ENCODE data around the gene CREB5. TPM values are rescaled to one million over a fixed set of nuclear protein-coding genes. Genes with fewer than 3 reads are reported as not detected.

CREB5 gene
- polyA plus RNA-seq, 1 donor from 2014 or later: 3.7 TPM

DNA sequence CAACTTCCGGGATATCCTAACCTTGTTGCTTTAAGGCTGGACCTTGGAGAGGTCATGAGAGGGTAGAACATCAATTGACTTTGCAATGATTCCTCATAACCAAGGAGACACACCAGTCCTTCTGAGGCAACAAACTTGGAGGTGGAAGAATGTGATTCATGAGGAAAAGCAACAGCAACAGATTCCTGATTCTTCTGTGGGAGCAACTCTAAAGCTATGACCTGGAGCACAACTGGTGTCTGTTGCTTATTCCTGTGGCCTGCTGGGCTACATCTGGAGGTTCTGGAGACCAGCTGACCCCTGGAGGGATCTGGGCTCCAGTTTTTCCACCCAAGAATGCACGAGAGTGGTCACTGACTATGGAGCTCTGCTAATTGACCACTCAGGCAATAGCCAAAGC lies 116.6 kb downstream of the CREB5 start:
- Histone ChIP-seq H3K4me3 (ENCODE audit: low read length) (no peak overlapping the region), H3K27me3 (ENCODE audit: insufficient read depth, low read depth, low read length) (no peaks in the 10 kb centered on the region), H3K9ac (ENCODE audit: low read length) (no peak overlapping the region), H3K4me2 (ENCODE audit: low read length) (no peak overlapping the region), H3K9me3 (ENCODE audit: low read length) (no peaks in the 10 kb centered on the region), H2AFZ (ENCODE audit: low read depth, low read length) (no peak overlapping the region), H3K36me3 (ENCODE audit: insufficient read depth, low read length) (no peaks in the 10 kb centered on the region), H4K20me1 (ENCODE audit: insufficient read depth) (no peaks in the 10 kb centered on the region), H3K79me2 (replicated peaks; ENCODE audit: insufficient read depth, low read length) (no peaks in the 10 kb centered on the region), H3F3A (ENCODE audit: insufficient read depth, low read length, poor library complexity, severe bottlenecking) (no peaks in the 10 kb centered on the region), H3K27ac (ENCODE audit: low read length) (no peak overlapping the region), H3K9me2 (ENCODE audit: insufficient read depth, low read length) (no peaks in the 10 kb centered on the region)
- TF ChIP-seq REST (IDR thresholded peaks at IDR 0.05; ENCODE audit: borderline replicate concordance) (no peak), EZH2 (IDR thresholded peaks at IDR 0.05; ENCODE audit: borderline replicate concordance, insufficient read depth, low read length, poor library complexity, severe bottlenecking) (no peak), EP300 (conservative IDR thresholded peaks at IDR 0.05; ENCODE audit: poor library complexity, severe bottlenecking) (no peak), POLR2AphosphoS5 (IDR thresholded peaks at IDR 0.05) (no peak), CTCF (IDR thresholded peaks at IDR 0.05; ENCODE audit: poor library complexity, severe bottlenecking) (no peak), MXI1 (conservative IDR thresholded peaks at IDR 0.05; ENCODE audit: poor library complexity, severe bottlenecking) (no peak), TAF1 (IDR thresholded peaks at IDR 0.05; ENCODE audit: low read depth) (no peak)

DNA sequence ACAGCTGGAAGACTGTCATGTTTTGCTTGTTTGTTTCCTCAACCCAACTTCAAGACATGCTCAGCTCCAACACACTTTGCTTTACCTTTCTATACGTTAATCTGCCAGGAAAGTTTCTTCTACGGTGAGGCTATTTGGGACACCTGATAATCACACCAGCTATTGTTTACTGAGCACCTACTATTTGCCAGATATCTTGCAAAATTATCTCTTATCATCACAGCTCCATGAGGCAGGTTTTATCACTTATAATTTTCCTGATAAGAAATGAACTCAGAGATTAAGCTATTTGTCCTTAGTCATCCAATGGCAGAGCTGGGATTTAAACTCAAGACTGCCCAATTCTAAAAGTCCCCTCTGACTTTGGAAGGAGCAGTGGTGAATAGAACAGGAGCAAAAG lies 117.4 kb downstream of the CREB5 start:
- Histone ChIP-seq H3K9ac (ENCODE audit: low read length) (no peak overlapping the region), H3K36me3 (ENCODE audit: insufficient read depth, low read length) (no peaks in the 10 kb centered on the region), H4K20me1 (ENCODE audit: insufficient read depth) (no peaks in the 10 kb centered on the region), H3K9me2 (ENCODE audit: insufficient read depth, low read length) (no peaks in the 10 kb centered on the region), H3K9me3 (ENCODE audit: low read length) (no peaks in the 10 kb centered on the region), H3K27ac (ENCODE audit: low read length) (no peak overlapping the region), H3K79me2 (replicated peaks; ENCODE audit: insufficient read depth, low read length) (no peaks in the 10 kb centered on the region), H3K4me2 (ENCODE audit: low read length) (no peak overlapping the region), H3F3A (ENCODE audit: insufficient read depth, low read length, poor library complexity, severe bottlenecking) (no peaks in the 10 kb centered on the region), H2AFZ (ENCODE audit: low read depth, low read length) (no peak overlapping the region), H3K4me3 (ENCODE audit: low read length) (no peak overlapping the region), H3K27me3 (ENCODE audit: insufficient read depth, low read depth, low read length) (no peaks in the 10 kb centered on the region)
- TF ChIP-seq SMC3 (conservative IDR thresholded peaks at IDR 0.05; ENCODE audit: poor library complexity): no peak

DNA sequence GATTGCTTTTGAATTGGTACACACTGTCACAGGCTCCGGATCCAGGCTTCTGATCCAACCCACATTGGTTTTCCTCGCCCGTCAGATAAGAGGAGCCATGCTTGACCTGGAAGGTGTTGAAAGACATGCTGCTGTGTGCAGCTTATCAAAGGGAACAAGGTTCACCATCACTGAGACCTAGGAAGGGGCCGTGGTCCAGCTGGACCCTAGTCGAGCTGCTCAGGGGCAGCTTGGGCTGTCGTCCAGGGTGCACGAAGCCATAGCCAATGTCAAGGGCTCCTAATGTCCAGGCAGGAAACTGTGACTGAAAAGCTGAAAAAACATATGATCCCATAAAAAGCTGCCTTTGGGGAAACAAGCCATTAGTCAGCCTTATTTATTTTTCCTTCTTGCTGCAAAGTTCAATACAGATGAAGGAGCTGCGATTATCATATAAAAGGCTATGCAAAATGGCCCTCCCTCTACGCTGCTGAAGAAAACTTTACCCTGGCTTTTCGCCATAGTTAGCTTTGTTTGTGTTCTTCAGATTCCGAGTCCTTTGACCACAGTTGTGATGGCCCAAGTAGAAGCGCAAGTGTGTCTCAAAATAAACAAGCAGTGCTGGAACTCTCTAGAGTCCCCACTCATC lies 118.0 kb downstream of the CREB5 start:
- Histone ChIP-seq H3K4me3 (ENCODE audit: low read length) (no peak overlapping the region), H3K27ac (ENCODE audit: low read length) (no peak overlapping the region), H3K27me3 (ENCODE audit: insufficient read depth, low read depth, low read length) (no peaks in the 10 kb centered on the region), H4K20me1 (ENCODE audit: insufficient read depth) (no peaks in the 10 kb centered on the region), H3K9me2 (ENCODE audit: insufficient read depth, low read length) (no peaks in the 10 kb centered on the region), H3K9me3 (ENCODE audit: low read length) (no peaks in the 10 kb centered on the region), H2AFZ (ENCODE audit: low read depth, low read length) (no peak overlapping the region), H3F3A (ENCODE audit: insufficient read depth, low read length, poor library complexity, severe bottlenecking) (no peaks in the 10 kb centered on the region), H3K9ac (ENCODE audit: low read length) (no peak overlapping the region), H3K36me3 (ENCODE audit: insufficient read depth, low read length) (no peaks in the 10 kb centered on the region), H3K4me2 (ENCODE audit: low read length) (no peak overlapping the region), H3K79me2 (replicated peaks; ENCODE audit: insufficient read depth, low read length) (no peaks in the 10 kb centered on the region)
- TF ChIP-seq TAF1 (IDR thresholded peaks at IDR 0.05; ENCODE audit: low read depth) (no peak), MXI1 (conservative IDR thresholded peaks at IDR 0.05; ENCODE audit: poor library complexity, severe bottlenecking) (no peak), SMC3 (conservative IDR thresholded peaks at IDR 0.05; ENCODE audit: poor library complexity) (no peak), EZH2 (IDR thresholded peaks at IDR 0.05; ENCODE audit: borderline replicate concordance, insufficient read depth, low read length, poor library complexity, severe bottlenecking) (no peak), RAD21 (conservative IDR thresholded peaks at IDR 0.05) (no peak), CTCF (IDR thresholded peaks at IDR 0.05; ENCODE audit: poor library complexity, severe bottlenecking) (no peak), POLR2AphosphoS5 (IDR thresholded peaks at IDR 0.05) (no peak), EP300 (conservative IDR thresholded peaks at IDR 0.05; ENCODE audit: poor library complexity, severe bottlenecking) (no peak), REST (IDR thresholded peaks at IDR 0.05; ENCODE audit: borderline replicate concordance) (no peak)
